ENCODE measurements around the gene RIMS4. TPM values are rescaled to one million over a fixed set of nuclear protein-coding genes. Genes with fewer than 3 reads are reported as not detected.

RIMS4 gene
- total RNA-seq, 2 donors from 2014 or later, result 0.64 to 0.74 TPM

GRCh38 chr20:44796311-44796710 is 14.0 kb downstream of the RIMS4 start:
- no peaks in the 10 kb centered on the region for H3K9me3 ChIP-seq
- intact Hi-C loops (cut with DNase I), result no loop called here

GRCh38 chr20:44795836-44796235 is 14.5 kb downstream of the RIMS4 start:
- Histone ChIP-seq H3K27ac (no peak overlapping the region), H3K4me1 (no peaks in the 10 kb centered on the region), H3K9ac (ENCODE audit: low read depth in 2 of 2, low read length in 2 of 2) (no peak overlapping the region), H3K9me3 (no peaks in the 10 kb centered on the region), H3K36me3 (no peaks in the 10 kb centered on the region), H3K4me3 (no peak overlapping the region), H3K27me3 (no peaks in the 10 kb centered on the region)
- no peak for DNase-seq
- no peak for TF ChIP-seq CTCF (IDR thresholded peaks at IDR 0.05)
- intact Hi-C loops (cut with DNase I), result no loop called here

More at GRCh38 chr20:44796311-44796710, 14.0 kb downstream of the RIMS4 start:
- no peak for TF ChIP-seq CTCF (IDR thresholded peaks at IDR 0.05)
- Histone ChIP-seq H3K4me1 (no peaks in the 10 kb centered on the region), H3K4me3 (no peak overlapping the region), H3K36me3 (no peaks in the 10 kb centered on the region), H3K9ac (ENCODE audit: low read depth in 2 of 2, low read length in 2 of 2) (no peak overlapping the region), H3K27ac (no peak overlapping the region), H3K27me3 (no peaks in the 10 kb centered on the region)
- no peak for DNase-seq

GRCh38 chr20:44792796-44793195 is 17.6 kb downstream of the RIMS4 start:
- no peak overlapping the region for H3K4me3 ChIP-seq

GRCh38 chr20:44790638-44791393 is 19.5 kb downstream of the RIMS4 start:
- no peaks in the 10 kb centered on the region for H3K27me3 ChIP-seq

More at GRCh38 chr20:44792796-44793195, 17.6 kb downstream of the RIMS4 start:
- Histone ChIP-seq H3K27me3 (no peaks in the 10 kb centered on the region), H3K9me3 (no peaks in the 10 kb centered on the region), H3K9ac (ENCODE audit: low read depth in 2 of 2, low read length in 2 of 2) (no peak overlapping the region), H3K36me3 (no peaks in the 10 kb centered on the region), H3K27ac (no peak overlapping the region), H3K4me1 (no peaks in the 10 kb centered on the region)
- TF ChIP-seq CTCF (IDR thresholded peaks at IDR 0.05), result no peak
- DNase-seq, result no peak
- intact Hi-C loops (cut with DNase I), result no loop called here

GRCh38 chr20:44788706-44789456 is 21.5 kb downstream of the RIMS4 start:
- no peak overlapping the region for H3K27ac ChIP-seq
- no peak overlapping the region for H3K9ac ChIP-seq (ENCODE audit: low read depth in 2 of 2, low read length in 2 of 2)
- no peaks in the 10 kb centered on the region for H3K9me3 ChIP-seq
- H3K4me1 ChIP-seq, result no peaks in the 10 kb centered on the region
- H3K36me3 ChIP-seq, result no peaks in the 10 kb centered on the region
- no peak for TF ChIP-seq CTCF (IDR thresholded peaks at IDR 0.05)
- no peak overlapping the region for H3K4me3 ChIP-seq
- intact Hi-C loops (cut with DNase I), result no loop called here
- no peaks in the 10 kb centered on the region for H3K27me3 ChIP-seq
- DNase-seq, result no peak

More at GRCh38 chr20:44790638-44791393, 19.5 kb downstream of the RIMS4 start:
- no peak overlapping the region for H3K27ac ChIP-seq
- no peak overlapping the region for H3K9ac ChIP-seq (ENCODE audit: low read depth in 2 of 2, low read length in 2 of 2)
- H3K9me3 ChIP-seq, result no peaks in the 10 kb centered on the region
- DNase-seq, result no peak
- H3K4me1 ChIP-seq, result no peaks in the 10 kb centered on the region
- no peak for TF ChIP-seq CTCF (IDR thresholded peaks at IDR 0.05)
- no peak overlapping the region for H3K4me3 ChIP-seq
- intact Hi-C loops (cut with DNase I), result no loop called here
- no peaks in the 10 kb centered on the region for H3K36me3 ChIP-seq

All from colonic mucosa (tissue), 4 donors.